Activated T-helper 2 cell treated with anti-CD3 and anti-CD28 coated beads, Interferon-gamma antibody, Interleukin-2, Interleukin-4, amounts not matched to agents 10 μg/mL and 5 μg/mL and 100 μg/mL, durations not matched to agents 14 hours and 24 hours and 36 hours (primary cell): Measurements from ENCODE around the gene NUB1. TPM values are rescaled to one million over a fixed set of nuclear protein-coding genes. Genes with fewer than 3 reads are reported as not detected.

ENCODE experiments used
- DNase-seq: peaks from one replicate; pipeline ENCODE4 v3.0.0; 2021; ENCODE audit warnings: low spot score
- H3K27ac Mint-ChIP-seq: one replicate; pipeline ENCODE4 v1.8.0; 2021; ENCODE audit warnings: mixed read lengths
- H3K27me3 Mint-ChIP-seq: one replicate; pipeline ENCODE4 v1.8.0; 2021; ENCODE audit warnings: low read depth, mixed read lengths
- H3K36me3 Mint-ChIP-seq: one replicate; pipeline ENCODE4 v1.8.0; 2021; ENCODE audit warnings: low read depth, mixed read lengths
- H3K4me1 Mint-ChIP-seq: one replicate; pipeline ENCODE4 v1.8.0; 2021; ENCODE audit warnings: low read depth, mixed read lengths
- H3K4me3 Mint-ChIP-seq: one replicate; pipeline ENCODE4 v1.8.0; 2021; ENCODE audit warnings: low read depth, mild to moderate bottlenecking, moderate library complexity, mixed read lengths
- H3K9me3 Mint-ChIP-seq: one replicate; pipeline ENCODE4 v1.8.0; 2021; ENCODE audit warnings: mixed read lengths
- intact Hi-C: fragments of 100-400 bp; cut with micrococcal nuclease; formaldehyde crosslinking; loops from one replicate; pipeline ENCODE4 v1.15.1; 2023
- total RNA-seq: library from RNA; stranded (reverse); gene quantifications from 2 replicates; pipeline ENCODE4 v1.2.3, GENCODE V29; 2022

NUB1 gene
- total RNA-seq, 1 donor from 2014 or later, result 57.0 TPM

- no peak overlapping the region for H3K4me3 Mint-ChIP-seq
- H3K4me1 Mint-ChIP-seq, result peaks cover 4% of the 10 kb centered on the region
- peaks cover 50% of the 10 kb centered on the region for H3K36me3 Mint-ChIP-seq
- no peak overlapping the region for H3K27ac Mint-ChIP-seq
- intact Hi-C loops, result loop anchor here (5.0 kb wide), 1 partner anchor 46 kb away; the partner anchor contains the start of gene WDR86
- no peaks in the 10 kb centered on the region for H3K27me3 Mint-ChIP-seq
- H3K9me3 Mint-ChIP-seq, result no peaks in the 10 kb centered on the region
- DNase-seq, result no peak
Observed at GRCh38 chr7:151366166-151366879, 24.7 kb downstream of the NUB1 start.

- Mint-ChIP-seq H3K27ac (no peak overlapping the region), H3K27me3 (no peaks in the 10 kb centered on the region), H3K9me3 (no peaks in the 10 kb centered on the region), H3K4me3 (no peak overlapping the region), H3K4me1 (peaks cover 4% of the 10 kb centered on the region), H3K36me3 (peaks cover 44% of the 10 kb centered on the region)
- intact Hi-C loops, result loop anchor here (5.0 kb wide), 1 partner anchor 45 kb away; the partner anchor contains the start of gene WDR86
- no peak for DNase-seq
Observed at GRCh38 chr7:151366880-151367222, 25.2 kb downstream of the NUB1 start.

- no peaks in the 10 kb centered on the region for H3K27me3 Mint-ChIP-seq
Observed at GRCh38 chr7:151367284-151367683, 25.7 kb downstream of the NUB1 start.

GRCh38 chr7:151368136-151368571, 26.5 kb downstream of the NUB1 start:
- peak; percentile 64 for DNase-seq
- H3K27ac Mint-ChIP-seq, result no peak overlapping the region
- intact Hi-C loops, result loop anchor here (1.0 to 5.0 kb wide), 3 partner anchors 44 to 391 kb away; partner anchors contain the start of gene WDR86
- H3K27me3 Mint-ChIP-seq, result no peaks in the 10 kb centered on the region
- no peaks in the 10 kb centered on the region for H3K9me3 Mint-ChIP-seq
- H3K4me3 Mint-ChIP-seq, result no peak overlapping the region
- H3K36me3 Mint-ChIP-seq, result peaks cover 35% of the 10 kb centered on the region
- peaks cover 4% of the 10 kb centered on the region for H3K4me1 Mint-ChIP-seq

More at GRCh38 chr7:151367284-151367683, 25.7 kb downstream of the NUB1 start:
- no peaks in the 10 kb centered on the region for H3K9me3 Mint-ChIP-seq
- intact Hi-C loops, result loop anchor here (5.0 kb wide), 1 partner anchor 45 kb away; the partner anchor contains the start of gene WDR86
- peaks cover 4% of the 10 kb centered on the region for H3K4me1 Mint-ChIP-seq
- H3K36me3 Mint-ChIP-seq, result peaks cover 41% of the 10 kb centered on the region
- no peak for DNase-seq
- H3K4me3 Mint-ChIP-seq, result no peak overlapping the region
- H3K27ac Mint-ChIP-seq, result no peak overlapping the region

- Mint-ChIP-seq H3K4me3 (no peak overlapping the region), H3K9me3 (no peaks in the 10 kb centered on the region), H3K4me1 (peaks cover 4% of the 10 kb centered on the region), H3K36me3 (peaks cover 22% of the 10 kb centered on the region), H3K27me3 (no peaks in the 10 kb centered on the region), H3K27ac (no peak overlapping the region)
- no peak for DNase-seq
- intact Hi-C loops, result no loop called here
Observed at GRCh38 chr7:151371266-151371665, 29.7 kb downstream of the NUB1 start.

- intact Hi-C loops, result no loop called here
- Mint-ChIP-seq H3K27ac (no peak overlapping the region), H3K4me1 (peaks cover 4% of the 10 kb centered on the region), H3K36me3 (peaks cover 23% of the 10 kb centered on the region), H3K4me3 (no peak overlapping the region), H3K27me3 (no peaks in the 10 kb centered on the region), H3K9me3 (no peaks in the 10 kb centered on the region)
- DNase-seq, result no peak
Observed at GRCh38 chr7:151372612-151373265, 31.1 kb downstream of the NUB1 start.

GRCh38 chr7:151373599-151373998, 32.0 kb downstream of the NUB1 start:
- no peaks in the 10 kb centered on the region for H3K9me3 Mint-ChIP-seq
- H3K36me3 Mint-ChIP-seq, result peaks cover 24% of the 10 kb centered on the region
- intact Hi-C loops, result no loop called here
- H3K27me3 Mint-ChIP-seq, result no peaks in the 10 kb centered on the region
- H3K27ac Mint-ChIP-seq, result no peak overlapping the region
- H3K4me1 Mint-ChIP-seq, result no peaks in the 10 kb centered on the region
- DNase-seq, result no peak
- no peak overlapping the region for H3K4me3 Mint-ChIP-seq

- DNase-seq, result no peak
- intact Hi-C loops, result no loop called here
- peaks cover 21% of the 10 kb centered on the region for H3K36me3 Mint-ChIP-seq
Observed at GRCh38 chr7:151374139-151374538, 32.5 kb downstream of the NUB1 start.

GRCh38 chr7:151374726-151375125, 33.1 kb downstream of the NUB1 start:
- no peaks in the 10 kb centered on the region for H3K4me1 Mint-ChIP-seq
- no peaks in the 10 kb centered on the region for H3K9me3 Mint-ChIP-seq
- H3K4me3 Mint-ChIP-seq, result no peak overlapping the region
- peaks cover 17% of the 10 kb centered on the region for H3K36me3 Mint-ChIP-seq
- intact Hi-C loops, result no loop called here
- H3K27ac Mint-ChIP-seq, result no peak overlapping the region
- no peaks in the 10 kb centered on the region for H3K27me3 Mint-ChIP-seq
- DNase-seq, result no peak

More at GRCh38 chr7:151374139-151374538, 32.5 kb downstream of the NUB1 start:
- Mint-ChIP-seq H3K27ac (no peak overlapping the region), H3K9me3 (no peaks in the 10 kb centered on the region), H3K4me3 (no peak overlapping the region), H3K4me1 (no peaks in the 10 kb centered on the region), H3K27me3 (no peaks in the 10 kb centered on the region)

- no peak overlapping the region for H3K27ac Mint-ChIP-seq
- intact Hi-C loops, result no loop called here
Observed at GRCh38 chr7:151375530-151376217, 34.1 kb downstream of the NUB1 start.

GRCh38 chr7:151376218-151376902, 34.7 kb downstream of the NUB1 start:
- Mint-ChIP-seq H3K4me3 (no peak overlapping the region), H3K27me3 (peaks cover 4% of the 10 kb centered on the region), H3K4me1 (no peaks in the 10 kb centered on the region), H3K9me3 (no peaks in the 10 kb centered on the region), H3K27ac (no peak overlapping the region), H3K36me3 (peaks cover 14% of the 10 kb centered on the region)
- intact Hi-C loops, result no loop called here
- no peak for DNase-seq

More at GRCh38 chr7:151375530-151376217, 34.1 kb downstream of the NUB1 start:
- H3K4me3 Mint-ChIP-seq, result no peak overlapping the region
- peaks cover under 1% of the 10 kb centered on the region for H3K27me3 Mint-ChIP-seq
- H3K9me3 Mint-ChIP-seq, result no peaks in the 10 kb centered on the region
- no peak for DNase-seq
- no peaks in the 10 kb centered on the region for H3K4me1 Mint-ChIP-seq
- H3K36me3 Mint-ChIP-seq, result peaks cover 16% of the 10 kb centered on the region

GRCh38 chr7:151377406-151377805, 35.8 kb downstream of the NUB1 start:
- Mint-ChIP-seq H3K9me3 (no peaks in the 10 kb centered on the region), H3K4me3 (no peak overlapping the region), H3K27ac (no peak overlapping the region), H3K4me1 (peaks cover 4% of the 10 kb centered on the region), H3K36me3 (peaks cover 12% of the 10 kb centered on the region), H3K27me3 (peaks cover 8% of the 10 kb centered on the region)
- intact Hi-C loops, result no loop called here
- DNase-seq, result no peak
